T-helper 2 cell treated with Interferon-gamma antibody and Interleukin-4, amounts not matched to agents 5 μg/mL and 100 μg/mL, for 36 hours (primary cell): ENCODE results near the gene LAT.
"Not testable (repeated sequence)": the region's sequence is repeated elsewhere in the genome, so short reads cannot be mapped to it uniquely, and the experiment has no call there.

Experiments used
- DNase-seq: peaks from one replicate; pipeline ENCODE4 v3.0.0; 2021; ENCODE audit warnings: low spot score
- H3K27ac Mint-ChIP-seq: one replicate; pipeline ENCODE4 v1.8.0; 2021; ENCODE audit warnings: mild to moderate bottlenecking, mixed read lengths
- H3K27me3 Mint-ChIP-seq: one replicate; pipeline ENCODE4 v1.8.0; 2021; ENCODE audit warnings: low read depth, mixed read lengths
- H3K36me3 Mint-ChIP-seq: one replicate; pipeline ENCODE4 v1.8.0; 2021; ENCODE audit warnings: low read depth, mixed read lengths
- H3K4me1 Mint-ChIP-seq: one replicate; pipeline ENCODE4 v1.8.0; 2021; ENCODE audit warnings: low read depth, mixed read lengths
- H3K4me3 Mint-ChIP-seq: one replicate; pipeline ENCODE4 v1.8.0; 2022; ENCODE audit warnings: mild to moderate bottlenecking, moderate library complexity, mixed read lengths
- H3K9me3 Mint-ChIP-seq: one replicate; pipeline ENCODE4 v1.8.0; 2021; ENCODE audit warnings: mixed read lengths

The LAT gene

GRCh38 chr16:28964072-28964471 lies 20.8 kb upstream of the LAT start:
- peaks cover 57% of the 10 kb centered on the region for H3K36me3 Mint-ChIP-seq
- H3K4me3 Mint-ChIP-seq = no peak overlapping the region
- no peaks in the 10 kb centered on the region for H3K4me1 Mint-ChIP-seq
- no peaks in the 10 kb centered on the region for H3K27me3 Mint-ChIP-seq
- H3K9me3 Mint-ChIP-seq = no peaks in the 10 kb centered on the region
- no peak overlapping the region for H3K27ac Mint-ChIP-seq
- DNase-seq = no peak

GRCh38 chr16:28964496-28964895 lies 20.4 kb upstream of the LAT start:
- no peaks in the 10 kb centered on the region for H3K4me1 Mint-ChIP-seq
- H3K9me3 Mint-ChIP-seq = no peaks in the 10 kb centered on the region
- peaks cover 55% of the 10 kb centered on the region for H3K36me3 Mint-ChIP-seq
- no peak for DNase-seq
- H3K4me3 Mint-ChIP-seq = no peak overlapping the region
- no peak overlapping the region for H3K27ac Mint-ChIP-seq
- H3K27me3 Mint-ChIP-seq = no peaks in the 10 kb centered on the region

GRCh38 chr16:28967156-28967555 lies 17.7 kb upstream of the LAT start:
- no peaks in the 10 kb centered on the region for H3K9me3 Mint-ChIP-seq
- H3K4me1 Mint-ChIP-seq = no peaks in the 10 kb centered on the region
- H3K27me3 Mint-ChIP-seq = no peaks in the 10 kb centered on the region
- peaks cover 35% of the 10 kb centered on the region for H3K36me3 Mint-ChIP-seq
- H3K27ac Mint-ChIP-seq = no peak overlapping the region
- no peak for DNase-seq
- H3K4me3 Mint-ChIP-seq = no peak overlapping the region

- not testable (repeated sequence) for H3K9me3 Mint-ChIP-seq, H3K4me1 Mint-ChIP-seq, H3K4me3 Mint-ChIP-seq, H3K27ac Mint-ChIP-seq, H3K27me3 Mint-ChIP-seq, DNase-seq
- peaks cover 12% of the 10 kb centered on the region for H3K36me3 Mint-ChIP-seq
Observed at GRCh38 chr16:28969696-28970095, 15.2 kb upstream of the LAT start.

- Mint-ChIP-seq H3K27me3 (no peaks in the 10 kb centered on the region), H3K27ac (peak overlapping the region; percentile 92), H3K9me3 (no peaks in the 10 kb centered on the region), H3K4me1 (peaks cover 28% of the 10 kb centered on the region), H3K4me3 (peak overlapping the region; percentile 93), H3K36me3 (peaks cover 13% of the 10 kb centered on the region)
- DNase-seq = peak; percentile 27
Observed at GRCh38 chr16:28974007-28974436, 10.8 kb upstream of the LAT start.

GRCh38 chr16:28974437-28975157 lies 10.3 kb upstream of the LAT start, which contains the start of gene SPNS1:
SPNS1 (plus strand) TSS chr16:28974778; CDS start chr16:28975152, 374 bp downstream.
- Mint-ChIP-seq H3K36me3 (peaks cover 13% of the 10 kb centered on the region), H3K27me3 (no peaks in the 10 kb centered on the region), H3K27ac (peak within 1 kb of the TSS; percentile 92), H3K9me3 (no peaks in the 10 kb centered on the region), H3K4me1 (peaks cover 28% of the 10 kb centered on the region), H3K4me3 (peak within 1 kb of the TSS; percentile 93)
- peak; percentile 96 for DNase-seq

GRCh38 chr16:28975158-28975599 lies 9.7 kb upstream of the LAT start:
- peak overlapping the region; percentile 87 for H3K27ac Mint-ChIP-seq
- no peak for DNase-seq
- peak overlapping the region; percentile 93 for H3K4me3 Mint-ChIP-seq
- no peaks in the 10 kb centered on the region for H3K9me3 Mint-ChIP-seq
- H3K27me3 Mint-ChIP-seq = no peaks in the 10 kb centered on the region
- peaks cover 28% of the 10 kb centered on the region for H3K4me1 Mint-ChIP-seq
- peaks cover 13% of the 10 kb centered on the region for H3K36me3 Mint-ChIP-seq

GRCh38 chr16:28977703-28978662 lies 6.9 kb upstream of the LAT start:
- Mint-ChIP-seq H3K36me3 (peaks cover 32% of the 10 kb centered on the region), H3K9me3 (peaks cover 4% of the 10 kb centered on the region), H3K27me3 (no peaks in the 10 kb centered on the region), H3K27ac (peak overlapping the region; percentile 53), H3K4me1 (peaks cover 28% of the 10 kb centered on the region), H3K4me3 (no peak overlapping the region)
- no peak for DNase-seq

- H3K27ac Mint-ChIP-seq, DNase-seq, H3K9me3 Mint-ChIP-seq, H3K27me3 Mint-ChIP-seq, H3K4me3 Mint-ChIP-seq: not testable (repeated sequence)
- Mint-ChIP-seq H3K36me3 (peaks cover 48% of the 10 kb centered on the region), H3K4me1 (peaks cover 30% of the 10 kb centered on the region)
Observed at GRCh38 chr16:28980330-28980729, 4.5 kb upstream of the LAT start.

- Mint-ChIP-seq H3K4me3 (no peak overlapping the region), H3K27me3 (no peaks in the 10 kb centered on the region), H3K27ac (no peak overlapping the region), H3K36me3 (peaks cover 54% of the 10 kb centered on the region), H3K9me3 (peaks cover 4% of the 10 kb centered on the region), H3K4me1 (peaks cover 24% of the 10 kb centered on the region)
- no peak for DNase-seq
Observed at GRCh38 chr16:28980929-28981328, 3.9 kb upstream of the LAT start.

GRCh38 chr16:28981517-28981916 lies 3.3 kb upstream of the LAT start:
- Mint-ChIP-seq H3K27me3 (no peaks in the 10 kb centered on the region), H3K4me3 (no peak overlapping the region), H3K36me3 (peaks cover 60% of the 10 kb centered on the region), H3K9me3 (peaks cover 4% of the 10 kb centered on the region), H3K4me1 (peaks cover 20% of the 10 kb centered on the region), H3K27ac (peak overlapping the region; percentile 31)
- no peak for DNase-seq

- peaks cover 9% of the 10 kb centered on the region for H3K9me3 Mint-ChIP-seq
- peaks cover 22% of the 10 kb centered on the region for H3K4me1 Mint-ChIP-seq
- no peaks in the 10 kb centered on the region for H3K27me3 Mint-ChIP-seq
- no peak overlapping the region for H3K27ac Mint-ChIP-seq
- H3K36me3 Mint-ChIP-seq = peaks cover 66% of the 10 kb centered on the region
- no peak for DNase-seq
- no peak overlapping the region for H3K4me3 Mint-ChIP-seq
Observed at GRCh38 chr16:28982418-28982817, 2.4 kb upstream of the LAT start.

GRCh38 chr16:28982949-28983348 lies 1.9 kb upstream of the LAT start:
- H3K4me3 Mint-ChIP-seq = no peak overlapping the region
- H3K27ac Mint-ChIP-seq = peak overlapping the region; percentile 85

GRCh38 chr16:28983644-28984043 lies 1.2 kb upstream of the LAT start:
- H3K36me3 Mint-ChIP-seq = peaks cover 69% of the 10 kb centered on the region

More at GRCh38 chr16:28982949-28983348, 1.9 kb upstream of the LAT start:
- DNase-seq = no peak
- Mint-ChIP-seq H3K27me3 (no peaks in the 10 kb centered on the region), H3K36me3 (peaks cover 68% of the 10 kb centered on the region), H3K9me3 (peaks cover 9% of the 10 kb centered on the region), H3K4me1 (peaks cover 24% of the 10 kb centered on the region)

More at GRCh38 chr16:28983644-28984043, 1.2 kb upstream of the LAT start:
- Mint-ChIP-seq H3K4me3 (peak overlapping the region; percentile 99), H3K27ac (peak overlapping the region; percentile 85), H3K9me3 (peaks cover 9% of the 10 kb centered on the region), H3K27me3 (no peaks in the 10 kb centered on the region), H3K4me1 (peaks cover 26% of the 10 kb centered on the region)
- no peak for DNase-seq
